NCI-H1436 (cell line): ENCODE data around the gene RASL10A.

ENCODE experiments used
- DNase-seq: peaks from one replicate; lab custom pipeline; 2025; lab: John Stamatoyannopoulos, UW

RASL10A gene

GRCh38 chr22:29338398-29338797 is 22.9 kb upstream of the RASL10A start:
- no peak for DNase-seq

GRCh38 chr22:29337631-29338284 is 22.3 kb upstream of the RASL10A start:
- no peak for DNase-seq

DNA sequence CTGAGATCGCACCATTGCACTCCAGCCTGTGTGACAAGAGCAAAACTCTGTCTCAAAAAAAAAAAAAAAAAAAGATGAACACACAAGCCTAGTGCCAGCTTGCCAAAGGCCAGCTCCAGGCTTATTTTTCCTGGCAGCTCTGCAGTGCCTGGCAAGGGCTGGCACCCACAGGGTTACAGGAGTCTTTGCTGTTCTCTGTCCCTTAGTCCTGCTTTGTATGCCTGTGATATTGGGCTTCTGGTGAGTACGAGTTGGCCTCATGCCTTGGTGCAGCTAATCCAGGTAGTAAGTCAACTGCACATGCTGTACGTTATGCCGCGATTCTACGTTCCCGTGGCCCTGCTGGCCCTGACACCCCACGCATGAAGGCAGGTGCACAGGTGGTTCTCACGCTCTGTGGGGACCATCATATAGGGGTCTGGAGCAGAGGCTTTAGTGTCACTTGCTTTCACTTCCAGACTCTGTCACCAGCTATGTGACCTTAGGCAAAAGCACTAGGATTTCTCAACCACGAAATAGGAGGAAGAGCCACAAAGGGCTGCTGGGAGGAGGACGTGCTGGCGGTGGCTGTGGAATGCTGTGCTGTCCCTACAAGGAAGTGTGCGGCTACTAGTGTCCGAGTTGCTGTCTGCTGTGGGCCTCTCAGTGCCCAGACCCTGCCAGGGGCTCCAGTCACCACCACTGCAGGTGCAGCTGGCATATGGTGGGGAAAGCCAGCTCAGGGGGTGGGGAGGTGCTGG is 21.4 kb upstream of the RASL10A start:
- no peak for DNase-seq

DNA sequence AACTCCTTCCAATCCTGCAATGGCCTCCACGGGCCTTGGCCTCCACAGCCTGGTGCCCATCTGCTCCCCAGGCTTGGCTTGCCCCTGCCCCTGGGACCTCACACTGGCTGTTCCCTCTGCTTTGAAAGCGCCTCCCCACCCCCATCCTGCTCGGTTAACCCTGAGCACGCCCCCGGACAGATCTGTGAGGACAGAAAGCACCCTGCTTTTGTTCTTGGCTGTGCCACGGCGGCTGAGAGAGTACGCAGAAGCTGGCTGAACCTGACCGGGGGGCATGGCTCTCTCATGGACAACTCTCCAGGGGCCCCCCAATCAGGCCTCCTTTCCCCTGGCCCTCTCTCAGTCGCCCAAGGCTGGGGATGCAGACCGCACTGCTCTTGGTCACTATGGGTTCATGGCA is 20.2 kb upstream of the RASL10A start:
- no peak for DNase-seq

DNA sequence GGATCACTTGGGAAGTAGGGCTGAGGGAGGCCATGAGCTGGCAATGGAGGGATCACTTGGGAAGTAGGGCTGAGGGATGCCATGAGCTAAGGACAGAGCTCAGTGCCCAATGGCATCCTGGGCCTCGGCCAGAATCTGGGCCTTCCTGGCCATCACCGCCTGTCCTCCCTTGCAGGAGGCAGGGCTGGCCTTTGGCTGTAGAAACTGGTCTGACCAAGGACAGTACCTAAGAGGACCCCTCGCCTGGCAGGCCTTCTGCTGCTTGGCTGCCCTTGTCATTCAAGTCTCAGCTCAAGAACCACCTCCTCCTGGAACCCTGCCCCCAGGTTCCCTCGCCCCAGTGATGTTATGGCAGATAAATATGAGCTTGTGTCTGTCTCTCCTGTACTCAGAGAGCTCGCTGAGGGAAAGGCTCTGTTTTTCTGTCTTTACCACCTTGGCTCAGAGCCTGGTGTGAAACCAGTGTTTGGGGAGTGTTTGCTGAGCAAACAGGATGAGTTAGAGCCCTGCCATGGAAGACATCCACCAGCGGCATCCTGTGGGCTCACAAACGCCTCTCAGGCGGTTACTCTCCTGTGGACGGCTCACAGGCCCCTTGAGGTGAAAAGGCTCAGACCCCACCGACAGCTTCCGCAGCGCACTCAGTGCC is 19.3 kb upstream of the RASL10A start:
- DNase-seq, result no peak

DNA sequence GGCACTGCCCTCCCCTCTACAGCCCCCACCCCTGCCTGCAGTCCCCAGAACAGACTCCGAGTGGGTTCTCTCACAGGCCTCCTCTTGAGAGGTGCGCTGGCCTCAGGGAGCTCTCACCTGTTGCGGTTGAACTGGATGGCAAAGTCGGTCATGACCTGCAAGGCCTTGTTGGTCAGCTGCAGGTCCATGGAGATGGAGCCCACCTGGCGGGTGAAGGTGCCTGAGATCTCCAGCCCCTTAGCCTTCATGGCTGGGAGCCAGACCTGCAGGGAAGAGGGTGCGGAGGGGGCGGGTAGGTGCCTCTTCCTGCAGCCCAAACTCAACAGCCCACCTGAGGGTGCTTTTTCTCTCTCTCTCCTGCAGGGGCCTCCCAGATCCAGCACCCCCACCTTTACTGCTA is 18.7 kb upstream of the RASL10A start:
- no peak for DNase-seq

DNA sequence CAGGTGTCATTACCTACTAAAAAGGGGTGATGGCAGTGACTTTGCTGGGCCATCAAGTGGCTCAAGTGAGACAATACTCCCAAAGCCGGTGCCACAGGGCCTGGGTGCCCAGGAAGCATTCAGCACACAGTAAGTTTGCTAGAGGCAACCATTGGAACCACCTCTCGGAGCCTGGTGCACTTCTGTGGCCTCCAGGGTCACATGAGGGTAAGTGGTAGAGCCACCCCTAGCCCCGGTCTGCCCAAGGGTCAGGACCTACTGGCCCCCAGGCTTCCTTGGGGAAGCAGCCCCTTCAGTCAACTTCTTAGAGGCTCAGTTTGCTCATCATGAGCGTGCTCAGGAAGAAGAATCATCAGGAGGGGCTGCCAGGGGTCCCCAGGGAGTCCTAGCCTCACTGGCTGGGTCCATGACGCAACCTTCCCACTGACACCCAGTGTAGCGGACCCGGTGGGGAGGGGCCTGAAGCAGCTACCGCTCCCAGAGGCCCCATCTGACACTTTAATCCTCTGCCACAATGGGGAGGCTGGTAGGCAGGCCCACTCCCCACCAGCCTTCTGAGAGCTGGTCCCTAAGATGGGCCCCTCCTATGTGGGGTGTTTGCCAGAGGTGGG is 17.5 kb upstream of the RASL10A start:
- no peak for DNase-seq

GRCh38 chr22:29331658-29332300 is 16.3 kb upstream of the RASL10A start:
- DNase-seq, result no peak

GRCh38 chr22:29331213-29331612 is 15.7 kb upstream of the RASL10A start:
- no peak for DNase-seq

GRCh38 chr22:29330753-29331152 is 15.3 kb upstream of the RASL10A start:
- no peak for DNase-seq

- DNase-seq, result no peak
Observed at GRCh38 chr22:29330291-29330690, 14.8 kb upstream of the RASL10A start.

DNA sequence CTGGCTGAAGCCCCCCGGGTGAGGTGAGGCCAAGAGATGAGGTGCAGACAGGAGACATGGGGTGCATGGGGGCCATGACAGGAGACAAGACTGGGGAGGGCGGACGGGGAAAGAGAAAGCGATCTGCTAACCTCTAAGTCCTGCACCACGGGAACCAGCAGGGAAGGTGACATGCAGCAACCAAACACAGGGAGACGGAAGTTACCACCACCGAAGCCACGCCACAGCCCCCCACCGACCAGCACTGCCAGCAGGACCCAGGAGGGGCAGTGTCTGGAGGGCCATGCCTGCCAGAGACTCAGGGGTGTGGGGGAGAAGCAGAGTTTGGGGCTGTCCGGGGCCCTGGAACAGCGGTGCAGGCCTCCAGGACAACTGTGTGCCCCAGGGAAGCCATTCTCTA is 14.1 kb upstream of the RASL10A start:
- DNase-seq, result no peak

GRCh38 chr22:29328566-29329500 is 13.3 kb upstream of the RASL10A start:
- no peak for DNase-seq

- no peak for DNase-seq
Observed at GRCh38 chr22:29328055-29328454, 12.6 kb upstream of the RASL10A start.

DNA sequence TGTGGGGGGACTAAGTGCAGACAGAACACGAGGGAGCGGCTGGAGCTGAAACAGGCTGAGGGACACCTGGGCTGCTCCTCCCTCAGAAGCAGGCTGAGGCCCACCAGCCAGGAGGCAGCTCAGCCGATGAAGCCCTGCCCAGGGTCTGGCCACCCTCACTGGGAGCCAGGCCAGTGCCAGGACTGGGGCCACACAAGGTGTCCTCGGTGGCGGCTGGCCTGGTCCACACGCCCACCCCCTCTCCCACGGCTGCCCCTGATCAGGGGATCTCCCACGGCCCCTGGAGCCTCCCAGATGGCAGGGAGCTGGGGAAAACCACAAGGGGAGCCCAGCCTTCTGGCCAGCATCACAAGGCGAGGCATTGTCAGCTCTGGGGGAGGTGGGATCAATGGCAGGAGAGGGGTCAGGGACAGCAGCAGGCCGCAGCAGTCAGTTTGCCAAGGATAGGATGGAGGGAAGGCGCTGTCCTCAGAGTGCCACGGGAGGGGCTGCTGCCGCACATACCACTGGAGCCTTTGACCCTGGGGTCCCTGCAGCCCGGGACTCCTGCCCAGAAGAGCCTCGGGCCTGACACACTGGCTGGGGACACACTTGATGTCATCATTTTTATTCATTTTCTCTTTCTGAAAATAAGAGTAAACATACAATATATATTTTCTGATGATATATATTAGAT is 11.7 kb upstream of the RASL10A start:
- DNase-seq, result no peak

- DNase-seq, result no peak
Observed at GRCh38 chr22:29326481-29326880, 11.0 kb upstream of the RASL10A start.

GRCh38 chr22:29325785-29326315 is 10.4 kb upstream of the RASL10A start:
- no peak for DNase-seq

- no peak for DNase-seq
Observed at GRCh38 chr22:29325356-29325755, 9.9 kb upstream of the RASL10A start.

DNA sequence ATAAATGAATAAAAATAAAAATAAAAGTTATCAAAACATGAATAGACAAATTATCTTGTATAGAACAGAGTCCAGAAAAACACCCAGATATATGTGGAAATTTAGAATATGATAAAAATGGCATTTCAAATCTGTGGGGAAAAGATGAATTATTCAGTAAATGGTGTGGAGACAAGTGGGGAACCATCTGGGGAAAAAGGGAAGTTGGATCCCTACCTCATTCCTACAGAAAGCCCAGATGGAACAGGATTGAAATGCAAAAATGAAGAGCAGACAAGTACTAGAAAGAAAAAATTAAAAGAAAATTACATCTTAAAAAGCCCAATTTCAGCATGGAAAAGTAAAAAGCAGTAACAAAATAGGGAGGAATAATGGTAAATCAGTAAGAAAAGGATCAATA is 8.1 kb upstream of the RASL10A start:
- DNase-seq, result no peak

- no peak for DNase-seq
Observed at GRCh38 chr22:29320546-29320945, 5.0 kb upstream of the RASL10A start.
